ENCODE results near the gene SAT1. TPM values are rescaled to one million over a fixed set of nuclear protein-coding genes. Genes with fewer than 3 reads are reported as not detected.

The SAT1 gene
- total RNA-seq, 1 experiment from 2014 or later, result 55.2 TPM

- Histone ChIP-seq H2AFZ (ENCODE audit: low read length) (no peak overlapping the region), H3K27me3 (ENCODE audit: insufficient read depth, low read length) (no peaks in the 10 kb centered on the region), H2BK5ac (ENCODE audit: insufficient read length, low read length) (no peak overlapping the region), H4K5ac (ENCODE audit: insufficient read length, low read depth, low read length) (no peak overlapping the region), H3K23ac (ENCODE audit: insufficient read length, low read depth, low read length) (no peak overlapping the region), H3K79me1 (ENCODE audit: insufficient read depth, low read depth, low read length, poor library complexity, severe bottlenecking) (no peaks in the 10 kb centered on the region), H3K4me1 (ENCODE audit: insufficient read depth, low read length) (no peaks in the 10 kb centered on the region), H2BK120ac (ENCODE audit: low read depth, low read length, poor library complexity, severe bottlenecking) (no peak overlapping the region), H3T11ph (ENCODE audit: low read length) (no peak overlapping the region), H3K4me2 (ENCODE audit: insufficient read depth, insufficient read length, low read length) (no peak overlapping the region), H2BK15ac (ENCODE audit: low read depth, low read length) (no peak overlapping the region), H4K8ac (replicated peaks; ENCODE audit: insufficient read length, low read depth, low read length) (no peak overlapping the region), H4K91ac (ENCODE audit: insufficient read length, low read depth, low read length) (no peak overlapping the region), H3K4ac (ENCODE audit: low read depth, low read length) (no peak overlapping the region), H3K14ac (ENCODE audit: insufficient read depth, low read length) (no peak overlapping the region), H3K18ac (ENCODE audit: insufficient read length, low read depth, low read length) (no peak overlapping the region), H3K23me2 (ENCODE audit: insufficient read length, low read depth, low read length, poor library complexity, severe bottlenecking) (no peaks in the 10 kb centered on the region), H2BK20ac (ENCODE audit: low read depth, low read length, poor library complexity, severe bottlenecking) (no peak overlapping the region), H3K56ac (ENCODE audit: insufficient read length, low read depth, low read length) (no peak overlapping the region), H3K9ac (ENCODE audit: extremely low read depth, insufficient read length, low read length) (no peak overlapping the region), H4K20me1 (ENCODE audit: control insufficient read depth, insufficient read depth, insufficient read length) (no peaks in the 10 kb centered on the region), H3K79me2 (ENCODE audit: insufficient read depth, low read length) (no peaks in the 10 kb centered on the region), H3K9me3 (ENCODE audit: control insufficient read depth, low read depth, low read length) (no peaks in the 10 kb centered on the region), H3K27ac (ENCODE audit: insufficient read length, low read depth, low read length) (no peak overlapping the region), H2AK5ac (ENCODE audit: insufficient read length, low read length) (no peak overlapping the region), H2BK12ac (ENCODE audit: insufficient read length, low read depth, low read length) (no peak overlapping the region)
- DNase-seq, result no peak
- no peak for TF ChIP-seq CTCF (conservative IDR thresholded peaks at IDR 0.05)
- Mint-ChIP-seq H3K4me3 (no peak overlapping the region), H3K4me1 (no peaks in the 10 kb centered on the region), H3K36me3 (ENCODE audit: insufficient read depth in 1 of 3, low read depth in 3 of 3) (no peaks in the 10 kb centered on the region; a peak in 1 of 7 replicates), H3K27me3 (ENCODE audit: low read depth) (no peaks in the 10 kb centered on the region), H3K27ac (no peak overlapping the region; a peak in 1 of 7 replicates), H3K9me3 (no peaks in the 10 kb centered on the region)
Observed at GRCh38 chrX:23826653-23827052, 43.7 kb downstream of the SAT1 start.

All from H9 (cell line).